GM21737 (cell line): ENCODE results near the gene FAM171A1.
A peak's percentile ranks its signal among the peaks of the same experiment; 100 is the strongest.

Source experiments
- ATAC-seq: cut with Tn5 transposase; IDR thresholded peaks from one replicate; pipeline ENCODE4 v1.9.1; 2021; ENCODE audit warnings: mild to moderate bottlenecking, moderate library complexity; ENCODE audit not compliant: unreplicated experiment

FAM171A1 gene

GRCh38 chr10:15181576-15182156 is 189.4 kb downstream of the FAM171A1 start:
- ATAC-seq, result no peak

GRCh38 chr10:15180736-15181135 is 190.4 kb downstream of the FAM171A1 start:
- no peak for ATAC-seq

GRCh38 chr10:15176269-15176668 is 194.8 kb downstream of the FAM171A1 start:
- no peak for ATAC-seq

- no peak for ATAC-seq
Measured at GRCh38 chr10:15175587-15175986, 195.5 kb downstream of the FAM171A1 start.

- ATAC-seq, result no peak
Measured at GRCh38 chr10:15172306-15172840, 198.7 kb downstream of the FAM171A1 start.

GRCh38 chr10:15169555-15170401 is 201.3 kb downstream of the FAM171A1 start:
- no peak for ATAC-seq

GRCh38 chr10:15168786-15169554 is 202.1 kb downstream of the FAM171A1 start:
- peak; percentile 48 for ATAC-seq

- ATAC-seq, result peak; percentile 84
Measured at GRCh38 chr10:15168291-15168785, 202.8 kb downstream of the FAM171A1 start, which contains the start of gene NMT2. TSS of gene NMT2 (minus strand) at chr10:15168693. CDS start at chr10:15168612, 81 bp downstream.

- peak; percentile 44 for ATAC-seq
Measured at GRCh38 chr10:15167411-15168290, 203.4 kb downstream of the FAM171A1 start.

GRCh38 chr10:15166325-15166724 is 204.8 kb downstream of the FAM171A1 start:
- ATAC-seq, result no peak

- ATAC-seq, result no peak
Measured at GRCh38 chr10:15163253-15163828, 207.7 kb downstream of the FAM171A1 start.
